Measurements from ENCODE around the gene CABCOCO1.

DNA sequence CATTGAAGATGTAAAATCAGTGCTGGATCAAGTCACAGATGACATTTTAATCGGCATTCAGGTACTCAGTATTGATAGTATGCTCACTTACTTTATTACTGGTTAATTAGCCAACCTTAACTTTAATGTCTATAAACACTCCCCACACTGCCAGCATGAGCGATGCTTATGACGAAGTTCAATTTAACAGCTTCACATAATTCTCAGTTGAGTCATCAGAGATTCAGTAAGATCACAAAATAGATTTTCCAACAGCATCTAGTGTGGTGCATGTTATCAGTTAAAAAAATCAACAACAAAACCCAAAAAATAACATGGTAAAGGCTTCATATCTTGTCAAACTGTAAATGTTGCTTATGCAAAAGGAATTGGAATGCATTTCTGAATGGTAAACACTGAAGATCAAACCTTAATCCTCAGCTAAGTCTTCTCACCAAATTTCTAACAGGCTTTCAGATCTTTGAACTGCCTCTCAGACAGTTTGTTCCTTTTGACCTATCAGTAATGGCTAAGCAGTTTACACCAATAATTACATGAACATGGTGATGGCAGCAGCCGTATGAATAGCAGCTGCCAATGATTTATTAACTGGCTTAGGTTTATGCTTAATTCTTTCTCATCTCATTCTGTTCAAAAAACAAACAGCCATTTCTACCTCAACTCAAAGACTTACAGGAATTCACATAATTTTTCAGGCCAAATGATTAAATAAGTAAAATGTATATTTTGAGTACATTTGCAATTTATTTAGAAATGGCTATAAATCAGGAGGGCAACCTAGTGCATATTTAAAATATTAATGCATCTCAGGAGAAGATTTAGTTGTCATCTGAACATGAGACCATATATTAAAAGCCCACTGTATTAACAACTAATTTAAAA lies 98.5 kb downstream of the CABCOCO1 start:
- TF ChIP-seq, protein P1, sequence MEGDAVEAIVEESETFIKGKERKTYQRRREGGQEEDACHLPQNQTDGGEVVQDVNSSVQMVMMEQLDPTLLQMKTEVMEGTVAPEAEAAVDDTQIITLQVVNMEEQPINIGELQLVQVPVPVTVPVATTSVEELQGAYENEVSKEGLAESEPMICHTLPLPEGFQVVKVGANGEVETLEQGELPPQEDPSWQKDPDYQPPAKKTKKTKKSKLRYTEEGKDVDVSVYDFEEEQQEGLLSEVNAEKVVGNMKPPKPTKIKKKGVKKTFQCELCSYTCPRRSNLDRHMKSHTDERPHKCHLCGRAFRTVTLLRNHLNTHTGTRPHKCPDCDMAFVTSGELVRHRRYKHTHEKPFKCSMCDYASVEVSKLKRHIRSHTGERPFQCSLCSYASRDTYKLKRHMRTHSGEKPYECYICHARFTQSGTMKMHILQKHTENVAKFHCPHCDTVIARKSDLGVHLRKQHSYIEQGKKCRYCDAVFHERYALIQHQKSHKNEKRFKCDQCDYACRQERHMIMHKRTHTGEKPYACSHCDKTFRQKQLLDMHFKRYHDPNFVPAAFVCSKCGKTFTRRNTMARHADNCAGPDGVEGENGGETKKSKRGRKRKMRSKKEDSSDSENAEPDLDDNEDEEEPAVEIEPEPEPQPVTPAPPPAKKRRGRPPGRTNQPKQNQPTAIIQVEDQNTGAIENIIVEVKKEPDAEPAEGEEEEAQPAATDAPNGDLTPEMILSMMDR (optimal IDR thresholded peaks at IDR 0.05 in 1 of 3, IDR thresholded peaks at IDR 0.05 in 1 of 3, conservative IDR thresholded peaks at IDR 0.05 in 1 of 3; ENCODE audit: extremely low read depth in 1 of 3, insufficient read depth in 2 of 3, low read length in 3 of 3): no peak
- no peak for TF ChIP-seq EZH2 (IDR thresholded peaks at IDR 0.05; ENCODE audit: low read length)
